ENCODE results near the gene HHAT.

The HHAT gene

DNA sequence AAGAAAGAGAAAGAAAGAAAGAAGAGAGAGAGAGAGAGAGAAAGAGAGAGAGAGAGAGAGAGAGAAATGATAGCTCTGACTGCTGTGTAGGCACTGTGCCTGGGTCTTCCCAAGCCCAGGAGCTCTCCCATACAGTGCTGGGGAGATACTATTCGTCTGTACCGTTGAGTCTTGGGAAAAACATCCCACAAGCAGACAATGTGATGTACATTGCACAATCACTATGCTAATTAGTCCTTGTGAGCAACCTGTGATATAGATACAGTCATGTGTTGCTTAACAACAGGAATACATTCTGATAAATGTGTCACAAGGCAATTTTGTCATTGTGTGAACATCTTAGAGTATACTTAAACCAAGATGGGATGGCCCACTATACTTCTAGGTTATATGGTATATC, 381.0 kb downstream of the HHAT start:
- DNase-seq (no peak), ATAC-seq (ENCODE audit: insufficient read depth, low read depth) (no peak)
- Histone ChIP-seq H3K4me3 (ENCODE audit: low read depth in 1 of 2, low read length in 2 of 2) (no peak overlapping the region), H3K9me3 (ENCODE audit: insufficient read depth, low read length, severe bottlenecking) (no peaks in the 10 kb centered on the region), H3K27me3 (ENCODE audit: insufficient read depth, low read length, poor library complexity) (no peaks in the 10 kb centered on the region), H2AFZ (ENCODE audit: low read depth, low read length) (no peak overlapping the region), H3K36me3 (ENCODE audit: insufficient read depth, low read length) (no peaks in the 10 kb centered on the region), H4K20me1 (ENCODE audit: insufficient read depth, low read length) (no peaks in the 10 kb centered on the region), H3K27ac (ENCODE audit: low read length) (no peak overlapping the region), H3K4me1 (ENCODE audit: insufficient read depth, low read length) (no peaks in the 10 kb centered on the region), H3K79me2 (ENCODE audit: insufficient read depth, low read length) (no peaks in the 10 kb centered on the region), H3K4me2 (ENCODE audit: insufficient read depth, low read length) (no peak overlapping the region), H3K9ac (ENCODE audit: low read depth, low read length) (no peak overlapping the region)
- TF ChIP-seq EZH2 (IDR thresholded peaks at IDR 0.05; ENCODE audit: borderline replicate concordance, low read depth, low read length, severe bottlenecking): no peak
- TF ChIP-seq, protein P1, sequence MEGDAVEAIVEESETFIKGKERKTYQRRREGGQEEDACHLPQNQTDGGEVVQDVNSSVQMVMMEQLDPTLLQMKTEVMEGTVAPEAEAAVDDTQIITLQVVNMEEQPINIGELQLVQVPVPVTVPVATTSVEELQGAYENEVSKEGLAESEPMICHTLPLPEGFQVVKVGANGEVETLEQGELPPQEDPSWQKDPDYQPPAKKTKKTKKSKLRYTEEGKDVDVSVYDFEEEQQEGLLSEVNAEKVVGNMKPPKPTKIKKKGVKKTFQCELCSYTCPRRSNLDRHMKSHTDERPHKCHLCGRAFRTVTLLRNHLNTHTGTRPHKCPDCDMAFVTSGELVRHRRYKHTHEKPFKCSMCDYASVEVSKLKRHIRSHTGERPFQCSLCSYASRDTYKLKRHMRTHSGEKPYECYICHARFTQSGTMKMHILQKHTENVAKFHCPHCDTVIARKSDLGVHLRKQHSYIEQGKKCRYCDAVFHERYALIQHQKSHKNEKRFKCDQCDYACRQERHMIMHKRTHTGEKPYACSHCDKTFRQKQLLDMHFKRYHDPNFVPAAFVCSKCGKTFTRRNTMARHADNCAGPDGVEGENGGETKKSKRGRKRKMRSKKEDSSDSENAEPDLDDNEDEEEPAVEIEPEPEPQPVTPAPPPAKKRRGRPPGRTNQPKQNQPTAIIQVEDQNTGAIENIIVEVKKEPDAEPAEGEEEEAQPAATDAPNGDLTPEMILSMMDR (IDR thresholded peaks at IDR 0.05; ENCODE audit: borderline replicate concordance, extremely low read depth, low read length, poor library complexity, severe bottlenecking): no peak

DNA sequence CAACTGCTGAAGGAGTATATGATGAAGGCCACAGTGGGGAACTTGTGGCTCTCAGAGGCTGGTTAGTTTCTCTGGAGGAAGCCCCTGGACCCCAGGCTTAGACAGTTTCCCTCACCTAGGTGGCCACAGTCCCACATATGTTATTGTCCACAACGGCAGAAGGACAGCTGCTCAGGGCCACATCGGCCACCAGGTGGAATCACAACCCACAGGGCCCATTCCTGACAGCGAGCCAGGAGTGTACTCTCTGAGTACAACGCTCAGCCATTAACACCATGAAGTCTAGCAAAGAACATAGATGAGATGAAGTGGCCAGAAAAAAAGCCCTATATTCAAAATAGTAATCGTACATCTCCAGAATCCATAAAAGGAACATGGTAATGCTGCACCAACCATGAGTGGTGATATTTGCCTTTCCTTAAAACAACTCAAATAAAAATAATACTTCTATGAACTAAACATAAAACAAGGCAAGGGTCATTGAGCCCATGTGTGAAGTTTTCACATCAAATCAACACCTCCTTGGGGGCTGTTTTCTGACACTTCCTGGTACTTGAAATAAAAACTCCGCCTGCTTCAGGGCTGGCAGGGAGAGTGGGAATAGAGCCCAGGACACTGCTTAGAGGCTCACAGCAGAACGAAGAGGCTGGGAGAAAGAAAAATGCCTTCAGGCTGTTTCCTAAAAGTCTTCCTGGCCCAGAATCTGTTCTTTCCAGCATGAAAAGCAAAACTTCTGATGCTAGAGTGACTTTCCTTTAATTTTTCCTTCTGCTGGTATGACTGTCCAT, 383.3 kb downstream of the HHAT start:
- Histone ChIP-seq H3K9me3 (ENCODE audit: insufficient read depth, low read length, severe bottlenecking) (no peaks in the 10 kb centered on the region), H3K4me1 (ENCODE audit: insufficient read depth, low read length) (no peaks in the 10 kb centered on the region), H3K79me2 (ENCODE audit: insufficient read depth, low read length) (no peaks in the 10 kb centered on the region), H4K20me1 (ENCODE audit: insufficient read depth, low read length) (no peaks in the 10 kb centered on the region), H3K4me2 (ENCODE audit: insufficient read depth, low read length) (no peak overlapping the region), H3K27ac (ENCODE audit: low read length) (no peak overlapping the region), H2AFZ (ENCODE audit: low read depth, low read length) (no peak overlapping the region), H3K9ac (ENCODE audit: low read depth, low read length) (no peak overlapping the region), H3K36me3 (ENCODE audit: insufficient read depth, low read length) (no peaks in the 10 kb centered on the region), H3K4me3 (ENCODE audit: low read depth in 1 of 2, low read length in 2 of 2) (no peak overlapping the region), H3K27me3 (ENCODE audit: insufficient read depth, low read length, poor library complexity) (no peaks in the 10 kb centered on the region)
- DNase-seq (no peak), ATAC-seq (ENCODE audit: insufficient read depth, low read depth) (no peak)
- TF ChIP-seq EZH2 (IDR thresholded peaks at IDR 0.05; ENCODE audit: borderline replicate concordance, low read depth, low read length, severe bottlenecking): no peak
- TF ChIP-seq, protein P1 (IDR thresholded peaks at IDR 0.05; ENCODE audit: borderline replicate concordance, extremely low read depth, low read length, poor library complexity, severe bottlenecking): no peak

DNA sequence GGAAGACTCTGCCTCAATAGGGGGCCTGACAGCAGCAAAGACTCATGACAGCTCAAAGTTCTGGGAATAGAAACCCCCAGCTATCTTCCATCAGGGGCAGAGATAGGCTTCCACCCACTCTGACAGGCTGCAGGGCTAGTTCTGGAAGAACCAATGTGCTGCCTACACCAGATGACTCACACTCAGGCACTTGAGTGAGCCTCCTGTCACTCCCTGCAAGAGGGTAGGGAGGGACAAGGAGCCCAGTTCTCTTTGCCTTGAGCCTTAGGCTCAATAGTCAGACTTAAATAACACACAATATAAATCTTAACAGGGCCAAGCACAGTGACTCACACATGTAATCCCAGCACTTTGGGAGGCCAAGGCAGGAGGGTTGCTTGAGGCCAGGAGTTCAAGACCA, 386.4 kb downstream of the HHAT start:
- H3K36me3 ChIP-seq (ENCODE audit: insufficient read depth, low read length): no peaks in the 10 kb centered on the region
- no peaks in the 10 kb centered on the region for H3K27me3 ChIP-seq (ENCODE audit: insufficient read depth, low read length, poor library complexity)
- no peak overlapping the region for H3K4me2 ChIP-seq (ENCODE audit: insufficient read depth, low read length)
- no peak overlapping the region for H3K9ac ChIP-seq (ENCODE audit: low read depth, low read length)
- TF ChIP-seq, protein P1 (IDR thresholded peaks at IDR 0.05; ENCODE audit: borderline replicate concordance, extremely low read depth, low read length, poor library complexity, severe bottlenecking): no peak
- no peak for TF ChIP-seq EZH2 (IDR thresholded peaks at IDR 0.05; ENCODE audit: borderline replicate concordance, low read depth, low read length, severe bottlenecking)
- no peak overlapping the region for H2AFZ ChIP-seq (ENCODE audit: low read depth, low read length)
- DNase-seq (no peak), ATAC-seq (ENCODE audit: insufficient read depth, low read depth) (no peak)
- no peaks in the 10 kb centered on the region for H3K9me3 ChIP-seq (ENCODE audit: insufficient read depth, low read length, severe bottlenecking)
- no peaks in the 10 kb centered on the region for H4K20me1 ChIP-seq (ENCODE audit: insufficient read depth, low read length)
- H3K27ac ChIP-seq (ENCODE audit: low read length): no peak overlapping the region
- no peak overlapping the region for H3K4me3 ChIP-seq (ENCODE audit: low read depth in 1 of 2, low read length in 2 of 2)
- H3K79me2 ChIP-seq (ENCODE audit: insufficient read depth, low read length): no peaks in the 10 kb centered on the region
- no peaks in the 10 kb centered on the region for H3K4me1 ChIP-seq (ENCODE audit: insufficient read depth, low read length)
